ENCODE measurements around the gene CHRM5. TPM values are rescaled to one million over a fixed set of nuclear protein-coding genes. Genes with fewer than 3 reads are reported as not detected.

The CHRM5 gene
- total and polyA plus RNA-seq, 2 of the 8 experiments (the other 6 are each of a cell fraction or from before 2014, with no cell fraction given) = not detected

DNA sequence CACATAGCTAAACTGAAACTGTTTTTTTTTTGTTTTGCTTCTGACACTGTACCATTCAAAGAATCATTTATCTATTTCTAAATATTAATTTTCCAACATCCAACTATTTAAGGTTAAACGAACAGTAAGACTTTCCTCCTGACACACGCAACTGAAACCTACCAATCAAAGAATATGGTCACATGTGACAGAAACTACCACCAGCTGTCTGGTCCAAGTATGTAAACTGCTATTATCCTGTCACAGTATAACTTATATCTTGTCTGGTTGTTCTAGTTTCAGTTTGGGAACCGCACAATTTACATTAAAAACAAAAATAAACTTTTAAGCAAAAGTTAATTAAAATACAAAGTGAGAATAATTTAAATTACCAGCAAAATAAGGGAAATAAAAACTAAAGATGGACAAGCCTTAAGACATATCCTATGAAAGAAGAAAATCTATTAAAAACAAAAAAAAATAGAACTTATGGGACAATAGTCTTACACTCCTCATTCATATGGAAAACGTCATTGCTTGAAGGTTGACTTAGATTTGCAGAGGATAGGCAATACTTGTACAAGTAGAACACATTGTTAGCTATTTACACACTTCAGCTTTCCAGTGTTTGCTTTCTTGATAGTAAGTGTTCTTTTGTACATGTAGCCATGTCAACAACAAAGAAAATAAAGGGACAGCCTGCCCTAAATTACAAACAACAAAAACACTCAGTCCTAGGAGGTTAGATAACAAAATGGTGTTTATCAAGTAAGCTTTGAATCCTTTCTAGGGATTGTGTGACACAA is 26.8 kb upstream of the CHRM5 start:
- Histone ChIP-seq H2BK120ac (replicated peaks; ENCODE audit: low read depth, low read length) (no peak overlapping the region), H3K4me1 (replicated peaks in 1 of 4; ENCODE audit: control insufficient read depth in 3 of 4, insufficient read depth in 4 of 4, low read length in 3 of 4) (no peaks in the 10 kb centered on the region), H3K23ac (ENCODE audit: insufficient read length) (no peak overlapping the region), H4K91ac (replicated peaks; ENCODE audit: insufficient read length, low read length) (no peak overlapping the region), H2BK5ac (ENCODE audit: low read depth, low read length) (no peak overlapping the region), H3K4me3 (ENCODE audit: extremely low read depth in 1 of 4, insufficient read depth in 2 of 4, low read depth in 3 of 4, low read length in 4 of 4) (no peak overlapping the region), H3K18ac (ENCODE audit: extremely low read depth, low read length) (no peak overlapping the region), H4K20me1 (replicated peaks in 1 of 2; ENCODE audit: control insufficient read depth in 1 of 2, insufficient read depth in 2 of 2, low read length in 2 of 2) (no peaks in the 10 kb centered on the region), H3K4me2 (ENCODE audit: insufficient read depth in 1 of 2, low read depth in 2 of 2, low read length in 2 of 2) (no peak overlapping the region), H3K27me3 (replicated peaks in 1 of 4; ENCODE audit: control insufficient read depth in 3 of 4, extremely low read depth in 1 of 4, insufficient read depth in 3 of 4, low read length in 3 of 4) (no peaks in the 10 kb centered on the region), H2BK12ac (ENCODE audit: low read depth, low read length) (no peak overlapping the region), H2BK20ac (ENCODE audit: low read length) (no peak overlapping the region), H2BK15ac (ENCODE audit: low read length) (no peak overlapping the region), H3K9ac (replicated peaks in 1 of 4; ENCODE audit: extremely low read depth in 1 of 4, low read depth in 3 of 4, low read length in 3 of 4) (no peak overlapping the region), H3K14ac (ENCODE audit: insufficient read length) (no peak overlapping the region), H3K9me3 (ENCODE audit: insufficient read depth in 2 of 2, low read depth in 1 of 2, low read length in 1 of 2) (no peaks in the 10 kb centered on the region), H3K4ac (replicated peaks; ENCODE audit: insufficient read length, low read depth, low read length) (no peak overlapping the region), H3K23me2 (ENCODE audit: low read depth, low read length) (no peaks in the 10 kb centered on the region), H4K8ac (ENCODE audit: extremely low read depth, insufficient read depth, low read length) (no peak overlapping the region), H3K36me3 (ENCODE audit: control insufficient read depth in 2 of 4, insufficient read depth in 4 of 4, low read length in 3 of 4) (no peaks in the 10 kb centered on the region), H2AFZ (ENCODE audit: low read length) (no peak overlapping the region), H4K5ac (ENCODE audit: insufficient read length, low read depth, low read length) (no peak overlapping the region), H3K79me1 (ENCODE audit: low read depth, low read length) (no peaks in the 10 kb centered on the region), H3K79me2 (ENCODE audit: control insufficient read depth in 1 of 2, insufficient read depth in 2 of 2, low read length in 2 of 2) (no peaks in the 10 kb centered on the region), H3K27ac (ENCODE audit: low read depth, low read length) (no peak overlapping the region), H2AK5ac (ENCODE audit: low read depth, low read length) (no peak overlapping the region), H3K56ac (replicated peaks; ENCODE audit: insufficient read length, low read depth, low read length) (no peak overlapping the region)
- DNase-seq (ENCODE audit: low read depth in 1 of 2, low spot score in 2 of 2) (no peak), FAIRE-seq (no peak)
- WGBS, 2 experiments (ENCODE audit: extremely low coverage in 1 of 2, insufficient coverage in 1 of 2, insufficient read length in 1 of 2, insufficient replicate concordance in 2 of 2, low coverage in 1 of 2, low lambda C conversion rate in 2 of 2, missing lambda C conversion rate in 1 of 2) = 90% methylated on average over 4 of the region's 4 CpGs; no CpG with 5 or more reads in 1 of the 2 experiments
- CTCF ChIA-PET (ENCODE audit: partially characterized antibody) = interaction anchor here (0.8 kb wide), 1 partner anchor 23 kb away, joined by 3 read pairs; no protein-coding TSS in a partner anchor
- POLR2A ChIA-PET (ENCODE audit: partially characterized antibody) = interaction anchor here (0.6 kb wide), 1 partner anchor 23 kb away, joined by 3 read pairs; no protein-coding TSS in a partner anchor
- no peak for TF ChIP-seq RAD21 (IDR thresholded peaks at IDR 0.05 in 1 of 2, conservative IDR thresholded peaks at IDR 0.05 in 1 of 2; ENCODE audit: low read depth in 2 of 2, low read length in 2 of 2)
- TF ChIP-seq JUN (IDR thresholded peaks at IDR 0.05; ENCODE audit: low read depth, low read length) = no peak
- no peak for TF ChIP-seq RNF2 (IDR thresholded peaks at IDR 0.05; ENCODE audit: borderline replicate concordance, low read depth, low read length, missing control alignments, poor library complexity, severe bottlenecking)
- TF ChIP-seq ASH2L (IDR thresholded peaks at IDR 0.05; ENCODE audit: low read length) = no peak
- TF ChIP-seq TEAD4 (IDR thresholded peaks at IDR 0.05; ENCODE audit: low read depth, low read length) = no peak
- TF ChIP-seq CREB1 (IDR thresholded peaks at IDR 0.05) = no peak
- TF ChIP-seq MAFK (IDR thresholded peaks at IDR 0.05; ENCODE audit: low read depth, low read length) = no peak
- TF ChIP-seq, protein P1, sequence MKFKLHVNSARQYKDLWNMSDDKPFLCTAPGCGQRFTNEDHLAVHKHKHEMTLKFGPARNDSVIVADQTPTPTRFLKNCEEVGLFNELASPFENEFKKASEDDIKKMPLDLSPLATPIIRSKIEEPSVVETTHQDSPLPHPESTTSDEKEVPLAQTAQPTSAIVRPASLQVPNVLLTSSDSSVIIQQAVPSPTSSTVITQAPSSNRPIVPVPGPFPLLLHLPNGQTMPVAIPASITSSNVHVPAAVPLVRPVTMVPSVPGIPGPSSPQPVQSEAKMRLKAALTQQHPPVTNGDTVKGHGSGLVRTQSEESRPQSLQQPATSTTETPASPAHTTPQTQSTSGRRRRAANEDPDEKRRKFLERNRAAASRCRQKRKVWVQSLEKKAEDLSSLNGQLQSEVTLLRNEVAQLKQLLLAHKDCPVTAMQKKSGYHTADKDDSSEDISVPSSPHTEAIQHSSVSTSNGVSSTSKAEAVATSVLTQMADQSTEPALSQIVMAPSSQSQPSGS (IDR thresholded peaks at IDR 0.05; ENCODE audit: low read length) = no peak
- TF ChIP-seq CHD2 (IDR thresholded peaks at IDR 0.05; ENCODE audit: low read length) = no peak
- TF ChIP-seq SP1 (IDR thresholded peaks at IDR 0.05; ENCODE audit: low read depth, low read length) = no peak
- no peak for TF ChIP-seq BACH1 (IDR thresholded peaks at IDR 0.05; ENCODE audit: low read length)
